Suppressor macrophage treated with lipopolysaccharide for 4 hours (primary cell): ENCODE measurements around the gene PIERCE2.
A peak's percentile ranks its signal among the peaks of the same experiment; 100 is the strongest.
"Not testable (repeated sequence)": the region's sequence is repeated elsewhere in the genome, so short reads cannot be mapped to it uniquely, and the experiment has no call there.

Experiments
- DNase-seq: peaks from one replicate; pipeline ENCODE4 v3.0.0-alpha.2; 2020

Gene PIERCE2

GRCh38 chr15:55408012-55408928 lies at the start of gene PIERCE2, which contains the start of gene CCPG1:
Gene PIERCE2 (plus strand): TSS chr15:55408495. CDS start chr15:55408769, 274 bp downstream.
Gene CCPG1 (minus strand): TSS chr15:55408359. CDS start chr15:55389424, 18,935 bp downstream.
- peak; percentile 96 for DNase-seq

- DNase-seq, result peak; percentile 11
Observed at GRCh38 chr15:55360256-55360655, 48.0 kb upstream of the PIERCE2 start.

GRCh38 chr15:55361048-55361447 lies 47.2 kb upstream of the PIERCE2 start:
- DNase-seq, result no peak

GRCh38 chr15:55362641-55363040 lies 45.7 kb upstream of the PIERCE2 start:
- no peak for DNase-seq

- DNase-seq, result peak; percentile 53
Observed at GRCh38 chr15:55366981-55367380, 41.3 kb upstream of the PIERCE2 start.

GRCh38 chr15:55372701-55373440 lies 35.4 kb upstream of the PIERCE2 start:
- no peak for DNase-seq

GRCh38 chr15:55379095-55379494 lies 29.2 kb upstream of the PIERCE2 start:
- no peak for DNase-seq

- DNase-seq, result no peak
Observed at GRCh38 chr15:55381595-55381994, 26.7 kb upstream of the PIERCE2 start.

- DNase-seq, result no peak
Observed at GRCh38 chr15:55383687-55384086, 24.6 kb upstream of the PIERCE2 start.

GRCh38 chr15:55387027-55387426 lies 21.3 kb upstream of the PIERCE2 start:
- no peak for DNase-seq

GRCh38 chr15:55389264-55389607 lies 19.1 kb upstream of the PIERCE2 start:
- no peak for DNase-seq

- DNase-seq, result peak; percentile 56
Observed at GRCh38 chr15:55394694-55395093, 13.6 kb upstream of the PIERCE2 start.

- no peak for DNase-seq
Observed at GRCh38 chr15:55398243-55398642, 10.1 kb upstream of the PIERCE2 start.

- DNase-seq, result not testable (repeated sequence)
Observed at GRCh38 chr15:55400050-55400449, 8.2 kb upstream of the PIERCE2 start.

GRCh38 chr15:55401786-55402246 lies 6.5 kb upstream of the PIERCE2 start:
- DNase-seq, result no peak

- DNase-seq, result peak; percentile 69
Observed at GRCh38 chr15:55402707-55403106, 5.6 kb upstream of the PIERCE2 start.

- DNase-seq, result peak; percentile 68
Observed at GRCh38 chr15:55403531-55403930, 4.8 kb upstream of the PIERCE2 start.

- DNase-seq, result peak; percentile 65
Observed at GRCh38 chr15:55407498-55408011, 740 bp upstream of the PIERCE2 start.

- DNase-seq, result not testable (repeated sequence)
Observed at GRCh38 chr15:55408976-55409375, 681 bp downstream of the PIERCE2 start.

- not testable (repeated sequence) for DNase-seq
Observed at GRCh38 chr15:55417678-55418077, 9.4 kb downstream of the PIERCE2 start.

GRCh38 chr15:55420171-55420866 lies 12.0 kb downstream of the PIERCE2 start:
- DNase-seq, result no peak

GRCh38 chr15:55422089-55422488 lies 13.8 kb downstream of the PIERCE2 start:
- no peak for DNase-seq
